Activated B cell treated with CpG ODN at 0.5 μM for 24 hours (primary cell): ENCODE measurements around the gene ATP7A. TPM values are rescaled to one million over a fixed set of nuclear protein-coding genes. Genes with fewer than 3 reads are reported as not detected.

Source experiments
- ATAC-seq: fragments of 200-7000 bp; cut with Tn5 transposase; one replicate; pipeline ENCODE4 v1.10.0; 2021; ENCODE audit warnings: low read depth, mild to moderate bottlenecking, moderate library complexity
- CTCF ChIA-PET: fragments of 350-600 bp; sonication (Branson Sonifier 250); formaldehyde crosslinking; loops from one replicate; lab custom pipeline; 2021; ENCODE audit warnings: antibody characterized with exemption; lab: Charles Lee
- POLR2A ChIA-PET: fragments of 350-600 bp; sonication (Branson Sonifier 250); formaldehyde crosslinking; loops from one replicate; lab custom pipeline; 2021; ENCODE audit warnings: antibody characterized with exemption; lab: Charles Lee
- DNase-seq: peaks from one replicate; pipeline ENCODE4 v3.0.0; 2022
- H3K27ac Mint-ChIP-seq: one replicate; pipeline ENCODE4 v1.8.0; 2020; ENCODE audit warnings: mixed read lengths
- H3K27me3 Mint-ChIP-seq: one replicate; pipeline ENCODE4 v1.8.0; 2021; ENCODE audit warnings: mixed read lengths
- H3K36me3 Mint-ChIP-seq: one replicate; pipeline ENCODE4 v1.8.0; 2021; ENCODE audit warnings: low read depth, mixed read lengths
- H3K4me1 Mint-ChIP-seq: one replicate; pipeline ENCODE4 v1.8.0; 2021; ENCODE audit warnings: mixed read lengths
- H3K4me3 Mint-ChIP-seq: one replicate; pipeline ENCODE4 v1.8.0; 2020; ENCODE audit warnings: mild to moderate bottlenecking, mixed read lengths
- H3K9me3 Mint-ChIP-seq: one replicate; pipeline ENCODE4 v1.8.0; 2020; ENCODE audit warnings: mixed read lengths
- CTCF ChIP-seq: fragments of 200-600 bp; IDR thresholded peaks from one replicate; pipeline ENCODE4 v1.8.0; 2022; ENCODE audit warnings: antibody characterized with exemption, mild to moderate bottlenecking
- intact Hi-C: fragments of 100-400 bp; cut with micrococcal nuclease; formaldehyde crosslinking; loops from one replicate; pipeline ENCODE4 v1.15.1; 2024
- total RNA-seq: library from RNA; stranded (reverse); gene quantifications from 2 replicates; pipeline ENCODE4 v1.2.3, GENCODE V29; 2022

Gene ATP7A
- total RNA-seq, 1 donor from 2014 or later, result 9.4 TPM

DNA sequence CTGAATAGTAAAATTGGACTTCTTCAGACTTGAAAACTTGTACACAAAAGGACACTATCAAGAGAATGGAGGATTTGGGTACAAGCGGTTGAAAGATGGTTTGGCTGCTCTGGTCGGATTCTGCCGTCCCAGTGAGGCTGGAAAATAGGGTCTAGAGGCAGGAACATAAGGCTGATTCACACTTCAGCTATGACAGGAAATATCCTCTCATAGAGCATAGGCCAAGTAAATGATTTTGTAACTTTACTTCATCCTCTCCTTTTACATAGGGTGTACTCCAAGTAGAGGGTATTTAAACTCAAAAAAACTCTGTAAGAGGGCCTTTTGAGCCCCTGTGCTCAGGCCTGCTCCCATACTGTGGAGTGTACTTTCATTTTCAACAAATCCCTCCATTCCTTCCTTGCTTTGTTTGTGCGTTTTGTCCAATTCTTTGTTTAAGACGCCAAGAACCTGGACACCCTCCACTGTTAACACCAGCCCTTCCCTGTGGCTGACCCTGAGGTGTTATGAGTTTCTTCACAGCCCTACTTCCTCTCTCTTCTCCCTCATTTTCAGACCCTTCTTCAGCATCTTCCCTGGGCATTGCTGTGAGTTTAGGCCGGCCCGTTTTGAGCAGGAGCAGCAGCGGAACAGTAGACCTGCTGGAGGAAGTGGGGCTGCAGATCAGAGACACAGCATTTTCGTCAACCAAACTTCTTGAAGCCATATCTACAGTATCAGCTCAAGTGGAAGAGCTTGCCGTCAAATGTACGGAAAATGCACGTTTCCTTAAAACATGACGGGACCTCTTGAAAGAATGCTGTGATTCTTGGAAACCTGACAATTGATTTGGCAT is 51.8 kb downstream of the ATP7A start:
- DNase-seq (no peak), ATAC-seq (no peak)
- H3K4me1 Mint-ChIP-seq, result peaks cover 18% of the 10 kb centered on the region
- H3K4me3 Mint-ChIP-seq, result peak overlapping the region; percentile 15
- CTCF ChIA-PET, result no interaction called here
- H3K36me3 Mint-ChIP-seq, result peaks cover 20% of the 10 kb centered on the region
- intact Hi-C loops, result no loop called here
- TF ChIP-seq CTCF, result no peak
- H3K27ac Mint-ChIP-seq, result peak overlapping the region; percentile 56
- no peaks in the 10 kb centered on the region for H3K9me3 Mint-ChIP-seq
- H3K27me3 Mint-ChIP-seq, result no peaks in the 10 kb centered on the region
- POLR2A ChIA-PET, result interaction anchor here (0.6 kb wide), 1 partner anchor 46 kb away, joined by 4 read pairs; no protein-coding TSS in a partner anchor

DNA sequence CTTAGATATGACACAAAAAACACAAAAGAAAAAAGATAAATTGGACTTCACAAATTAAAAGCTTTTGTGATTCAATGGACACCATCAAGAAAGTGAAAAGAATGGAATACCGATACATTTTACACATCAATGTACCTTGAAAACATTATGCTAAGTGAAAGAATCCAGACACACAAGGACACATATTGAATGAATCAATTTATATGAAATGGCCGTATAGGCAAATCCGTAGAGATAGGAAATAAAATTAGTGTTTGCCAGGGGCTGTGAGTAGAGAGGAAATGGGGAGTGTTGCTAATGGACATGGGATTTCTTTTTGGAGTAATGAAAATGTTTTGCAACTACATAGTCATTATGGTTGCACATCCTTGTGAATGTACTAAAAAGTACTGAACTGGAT is 55.9 kb downstream of the ATP7A start:
- Mint-ChIP-seq H3K9me3 (no peaks in the 10 kb centered on the region), H3K27me3 (no peaks in the 10 kb centered on the region), H3K27ac (no peak overlapping the region), H3K36me3 (peaks cover 14% of the 10 kb centered on the region), H3K4me1 (peaks cover 12% of the 10 kb centered on the region), H3K4me3 (no peak overlapping the region)
- ChIA-PET CTCF (no interaction called here), POLR2A (no interaction called here)
- intact Hi-C loops, result no loop called here
- ATAC-seq, result no peak
- no peak for TF ChIP-seq CTCF
- DNase-seq, result no peak

DNA sequence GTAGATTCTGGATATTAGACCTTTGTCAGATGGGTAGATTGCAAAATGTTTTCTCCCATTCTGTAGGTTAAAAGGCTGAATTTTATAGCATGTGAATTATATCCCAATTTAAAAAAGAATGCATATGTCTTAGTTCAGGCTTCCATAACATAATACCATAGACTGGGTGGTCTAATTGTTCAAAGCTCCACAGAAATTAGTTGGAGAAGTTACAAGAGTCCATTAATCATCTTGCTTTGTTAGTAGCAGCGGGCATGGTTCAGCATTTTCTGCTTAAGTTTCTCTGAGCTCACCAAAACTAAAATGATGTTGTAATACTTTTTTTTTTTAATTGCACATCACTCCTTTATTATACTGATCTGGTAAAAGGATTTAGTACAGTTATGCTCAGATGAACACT is 57.1 kb downstream of the ATP7A start:
- ATAC-seq (no peak), DNase-seq (no peak)
- no peak overlapping the region for H3K27ac Mint-ChIP-seq
- no peak overlapping the region for H3K4me3 Mint-ChIP-seq
- H3K36me3 Mint-ChIP-seq, result peaks cover 14% of the 10 kb centered on the region
- CTCF ChIA-PET, result no interaction called here
- peaks cover 4% of the 10 kb centered on the region for H3K4me1 Mint-ChIP-seq
- no peaks in the 10 kb centered on the region for H3K9me3 Mint-ChIP-seq
- no peak for TF ChIP-seq CTCF
- POLR2A ChIA-PET, result no interaction called here
- H3K27me3 Mint-ChIP-seq, result no peaks in the 10 kb centered on the region
- intact Hi-C loops, result no loop called here

DNA sequence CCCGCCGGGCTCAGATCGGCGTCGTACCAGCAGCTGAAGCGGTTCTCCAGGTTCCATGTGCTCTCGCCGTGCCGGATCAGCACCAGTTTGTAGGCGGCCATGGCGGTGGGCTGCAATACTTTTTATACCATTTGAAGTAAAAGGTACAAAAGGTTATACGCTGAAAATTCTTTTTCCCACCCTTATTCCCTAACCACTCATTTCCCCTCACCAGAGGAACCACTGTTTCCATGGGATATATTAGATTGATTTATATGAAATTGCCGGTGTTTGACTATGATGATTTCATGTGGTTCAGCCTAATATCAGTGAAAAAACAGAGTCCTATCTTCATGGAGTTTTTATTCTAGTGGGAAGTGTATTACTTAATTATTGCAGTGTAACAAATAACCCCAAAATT is 59.0 kb downstream of the ATP7A start, which contains the start of gene PGAM4:
Gene PGAM4 (minus strand): TSS at position 101 of the 400 bp plus-strand sequence. CDS start 0 bp downstream, at position 101.
- no peak for ATAC-seq
- intact Hi-C loops, result no loop called here
- Mint-ChIP-seq H3K4me1 (peaks cover 4% of the 10 kb centered on the region), H3K27me3 (no peaks in the 10 kb centered on the region), H3K4me3 (no peak within 1 kb of the TSS), H3K9me3 (no peaks in the 10 kb centered on the region), H3K36me3 (peaks cover 14% of the 10 kb centered on the region), H3K27ac (no peak within 1 kb of the TSS)
- no peak for TF ChIP-seq CTCF
- DNase-seq, result no peak
- ChIA-PET CTCF (no interaction called here), POLR2A (no interaction called here)

- Mint-ChIP-seq H3K4me1 (no peaks in the 10 kb centered on the region), H3K4me3 (no peak overlapping the region), H3K9me3 (no peaks in the 10 kb centered on the region), H3K36me3 (peaks cover 7% of the 10 kb centered on the region), H3K27me3 (no peaks in the 10 kb centered on the region), H3K27ac (no peak overlapping the region)
- intact Hi-C loops, result no loop called here
- DNase-seq, result no peak
- ChIA-PET CTCF (no interaction called here), POLR2A (no interaction called here)
- ATAC-seq, result no peak
- TF ChIP-seq CTCF, result no peak
Measured at GRCh38 chrX:77975755-77976154, 65.3 kb downstream of the ATP7A start.
